WERI-Rb-1 (cell line): ENCODE measurements around the gene ABCA10.

Source experiments
- DNase-seq: peaks from one replicate; pipeline ENCODE4 v3.0.0-alpha.2; 2020
- H3K27ac ChIP-seq: fragments of 250-450 bp; sonication (Bioruptor Pico); 2 replicates; pipeline ENCODE4 v1.5.1; 2020; ENCODE audit warnings: mild to moderate bottlenecking, moderate library complexity
- H3K27me3 ChIP-seq: fragments of 250-450 bp; sonication (Bioruptor Pico); 2 replicates; pipeline ENCODE4 v1.5.1; 2021; ENCODE audit warnings: mild to moderate bottlenecking, low read depth, moderate library complexity; ENCODE audit not compliant: insufficient read depth, severe bottlenecking
- H3K36me3 ChIP-seq: fragments of 250-450 bp; sonication (Bioruptor Pico); 2 replicates; pipeline ENCODE4 v1.5.1; 2020; ENCODE audit warnings: mild to moderate bottlenecking, moderate library complexity
- H3K4me3 ChIP-seq: 2 replicates; pipeline ENCODE4 v1.5.1; 2011; ENCODE audit warnings: low read depth, mild to moderate bottlenecking, control low read depth, low read length
- H3K9me3 ChIP-seq: fragments of 250-450 bp; sonication (Bioruptor Pico); 2 replicates; pipeline ENCODE4 v1.5.1; 2021; ENCODE audit warnings: mild to moderate bottlenecking, moderate library complexity; ENCODE audit not compliant: severe bottlenecking
- CTCF ChIP-seq: IDR thresholded peaks from 2 replicates; pipeline ENCODE4 v1.5.1; 2011; ENCODE audit warnings: low read depth, mild to moderate bottlenecking, control low read depth, inconsistent platforms, low read length

The ABCA10 gene

GRCh38 chr17:69222707-69223258 is 5.8 kb downstream of the ABCA10 start:
- Histone ChIP-seq H3K27me3 (no peaks in the 10 kb centered on the region), H3K4me3 (no peak overlapping the region), H3K9me3 (no peaks in the 10 kb centered on the region), H3K27ac (no peak overlapping the region), H3K36me3 (no peaks in the 10 kb centered on the region)
- DNase-seq: no peak
- TF ChIP-seq CTCF: no peak

- TF ChIP-seq CTCF: no peak
- H3K4me3 ChIP-seq: no peak overlapping the region
- no peaks in the 10 kb centered on the region for H3K9me3 ChIP-seq
- H3K36me3 ChIP-seq: no peaks in the 10 kb centered on the region
- H3K27me3 ChIP-seq: no peaks in the 10 kb centered on the region
- H3K27ac ChIP-seq: no peak overlapping the region
- DNase-seq: no peak
Observed at GRCh38 chr17:69220098-69220497, 8.5 kb downstream of the ABCA10 start.

GRCh38 chr17:69218986-69219385 is 9.6 kb downstream of the ABCA10 start:
- TF ChIP-seq CTCF: no peak
- no peaks in the 10 kb centered on the region for H3K9me3 ChIP-seq
- no peak overlapping the region for H3K4me3 ChIP-seq
- H3K27me3 ChIP-seq: no peaks in the 10 kb centered on the region
- DNase-seq: no peak
- no peaks in the 10 kb centered on the region for H3K36me3 ChIP-seq
- H3K27ac ChIP-seq: no peak overlapping the region

GRCh38 chr17:69213059-69213813 is 15.4 kb downstream of the ABCA10 start:
- no peak overlapping the region for H3K27ac ChIP-seq
- H3K9me3 ChIP-seq: no peaks in the 10 kb centered on the region
- no peaks in the 10 kb centered on the region for H3K36me3 ChIP-seq
- DNase-seq: no peak
- TF ChIP-seq CTCF: peak; percentile 11; the same call in 1 of the 2 replicates
- H3K4me3 ChIP-seq: no peak overlapping the region
- H3K27me3 ChIP-seq: no peaks in the 10 kb centered on the region

GRCh38 chr17:69208640-69209039 is 20.0 kb downstream of the ABCA10 start:
- DNase-seq: no peak
- Histone ChIP-seq H3K27me3 (no peaks in the 10 kb centered on the region), H3K9me3 (no peaks in the 10 kb centered on the region), H3K27ac (no peak overlapping the region), H3K4me3 (no peak overlapping the region), H3K36me3 (no peaks in the 10 kb centered on the region)
- no peak for TF ChIP-seq CTCF
